Endothelial cell of umbilical vein (primary cell): Measurements from ENCODE around the gene MCF2L.

Experiments used
- EZH2 ChIP-seq: IDR thresholded peaks from 2 replicates; pipeline ENCODE4 v1.6.1; 2012; ENCODE audit warnings: borderline replicate concordance, low read depth, mild to moderate bottlenecking, moderate library complexity, low read length, inconsistent platforms; ENCODE audit not compliant: severe bottlenecking
- FOS ChIP-seq: IDR thresholded peaks from 2 replicates; pipeline ENCODE4 v1.6.1; 2011; ENCODE audit warnings: mild to moderate bottlenecking, low read length, moderate library complexity, borderline replicate concordance; ENCODE audit not compliant: insufficient read depth
- GATA2 ChIP-seq: IDR thresholded peaks from 2 replicates; pipeline ENCODE4 v1.7.0; 2011; ENCODE audit warnings: low read depth, mild to moderate bottlenecking, moderate library complexity, mixed read lengths, low read length; ENCODE audit not compliant: insufficient read length, insufficient read depth
- JUN ChIP-seq: IDR thresholded peaks from 2 replicates; pipeline ENCODE4 v1.6.1; 2011; ENCODE audit warnings: borderline replicate concordance, low read depth; ENCODE audit not compliant: insufficient read length, insufficient read depth
- MAX ChIP-seq: IDR thresholded peaks from 2 replicates; pipeline ENCODE4 v1.6.1; 2011; ENCODE audit not compliant: insufficient read depth, insufficient read length
- MYC ChIP-seq: IDR thresholded peaks from one replicate; pipeline ENCODE4 v1.6.1; 2011; ENCODE audit warnings: mild to moderate bottlenecking, low read depth, low read length
- POLR2A ChIP-seq: IDR thresholded peaks from 2 replicates; pipeline ENCODE4 v1.6.1; 2012; ENCODE audit warnings: low read depth, mild to moderate bottlenecking, control low read depth, low read length
- POLR2AphosphoS5 ChIP-seq: IDR thresholded peaks from 2 replicates; pipeline ENCODE4 v1.6.1; 2012; ENCODE audit warnings: low read depth, mild to moderate bottlenecking, control low read depth, low read length, moderate library complexity; ENCODE audit not compliant: insufficient read depth
- TF ChIP-seq, protein P1 (sequence below), 2 donors: IDR thresholded peaks; 1 replicate in 1 of 2; 2 replicates in 1 of 2; pipeline ENCODE4 v1.5.1; 2011; ENCODE audit warnings: low read length in 2 of 2, mild to moderate bottlenecking in 2 of 2, moderate library complexity in 2 of 2, control low read depth in 1 of 2, inconsistent platforms in 1 of 2, low read depth in 1 of 2; ENCODE audit not compliant: insufficient read depth in 1 of 2; ENCODE audit errors: extremely low read depth in 1 of 2

GRCh38 chr13:113117911-113118260 is 148.9 kb downstream of the MCF2L start:
- no peak for TF ChIP-seq EZH2
- TF ChIP-seq, protein P1, sequence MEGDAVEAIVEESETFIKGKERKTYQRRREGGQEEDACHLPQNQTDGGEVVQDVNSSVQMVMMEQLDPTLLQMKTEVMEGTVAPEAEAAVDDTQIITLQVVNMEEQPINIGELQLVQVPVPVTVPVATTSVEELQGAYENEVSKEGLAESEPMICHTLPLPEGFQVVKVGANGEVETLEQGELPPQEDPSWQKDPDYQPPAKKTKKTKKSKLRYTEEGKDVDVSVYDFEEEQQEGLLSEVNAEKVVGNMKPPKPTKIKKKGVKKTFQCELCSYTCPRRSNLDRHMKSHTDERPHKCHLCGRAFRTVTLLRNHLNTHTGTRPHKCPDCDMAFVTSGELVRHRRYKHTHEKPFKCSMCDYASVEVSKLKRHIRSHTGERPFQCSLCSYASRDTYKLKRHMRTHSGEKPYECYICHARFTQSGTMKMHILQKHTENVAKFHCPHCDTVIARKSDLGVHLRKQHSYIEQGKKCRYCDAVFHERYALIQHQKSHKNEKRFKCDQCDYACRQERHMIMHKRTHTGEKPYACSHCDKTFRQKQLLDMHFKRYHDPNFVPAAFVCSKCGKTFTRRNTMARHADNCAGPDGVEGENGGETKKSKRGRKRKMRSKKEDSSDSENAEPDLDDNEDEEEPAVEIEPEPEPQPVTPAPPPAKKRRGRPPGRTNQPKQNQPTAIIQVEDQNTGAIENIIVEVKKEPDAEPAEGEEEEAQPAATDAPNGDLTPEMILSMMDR (IDR thresholded peaks at IDR 0.05; ENCODE audit: extremely low read depth in 1 of 2, insufficient read depth in 1 of 2, low read depth in 1 of 2, low read length in 2 of 2): no peak
- no peak for TF ChIP-seq MAX
- no peak for TF ChIP-seq POLR2A
- no peak for TF ChIP-seq POLR2AphosphoS5
- TF ChIP-seq GATA2: no peak
- TF ChIP-seq MYC: no peak
- TF ChIP-seq JUN: no peak
- no peak for TF ChIP-seq FOS
